Esophagus mucosa (tissue), 1 donor: ENCODE results near the gene SAT1. TPM values are rescaled to one million over a fixed set of nuclear protein-coding genes. Genes with fewer than 3 reads are reported as not detected.

ENCODE experiments used
- ATAC-seq: fragments of 200-7000 bp; cut with Tn5 transposase; one replicate; pipeline ENCODE4 v1.9.1; 2020
- total RNA-seq: library from RNA; stranded (reverse); gene quantifications from one replicate; pipeline ENCODE4 v1.2.4, GENCODE V29; 2023
- donor health status: DM: yes; HTN: yes; CAD: no.

The SAT1 gene
- total RNA-seq, 1 donor from 2014 or later, result 272 TPM

GRCh38 chrX:23779025-23779424 lies 3.9 kb upstream of the SAT1 start:
- ATAC-seq, result no peak

GRCh38 chrX:23782455-23782854 lies 518 bp upstream of the SAT1 start:
- ATAC-seq, result no peak

GRCh38 chrX:23783589-23784469 lies 856 bp downstream of the SAT1 start:
- ATAC-seq, result no peak

- ATAC-seq, result peak; percentile 7
Observed at GRCh38 chrX:23784470-23785331, 1.7 kb downstream of the SAT1 start.

GRCh38 chrX:23785580-23785979 lies 2.6 kb downstream of the SAT1 start:
- no peak for ATAC-seq

GRCh38 chrX:23786268-23786815 lies 3.4 kb downstream of the SAT1 start:
- ATAC-seq, result no peak

- ATAC-seq, result no peak
Observed at GRCh38 chrX:23787745-23788118, 4.8 kb downstream of the SAT1 start.

- ATAC-seq, result no peak
Observed at GRCh38 chrX:23788521-23788920, 5.5 kb downstream of the SAT1 start.

GRCh38 chrX:23788946-23789345 lies 6.0 kb downstream of the SAT1 start:
- ATAC-seq, result no peak

GRCh38 chrX:23789386-23790154 lies 6.6 kb downstream of the SAT1 start:
- ATAC-seq, result no peak

GRCh38 chrX:23790155-23790497 lies 7.2 kb downstream of the SAT1 start:
- no peak for ATAC-seq

GRCh38 chrX:23792861-23793553 lies 10.0 kb downstream of the SAT1 start:
- no peak for ATAC-seq

GRCh38 chrX:23795221-23795620 lies 12.2 kb downstream of the SAT1 start:
- no peak for ATAC-seq

GRCh38 chrX:23797371-23798128 lies 14.6 kb downstream of the SAT1 start:
- peak; percentile 71 for ATAC-seq

- ATAC-seq, result no peak
Observed at GRCh38 chrX:23799469-23800065, 16.6 kb downstream of the SAT1 start.

GRCh38 chrX:23802431-23802830 lies 19.5 kb downstream of the SAT1 start:
- no peak for ATAC-seq

GRCh38 chrX:23803931-23804381 lies 21.0 kb downstream of the SAT1 start:
- ATAC-seq, result peak; percentile 87

GRCh38 chrX:23804578-23804977 lies 21.6 kb downstream of the SAT1 start:
- ATAC-seq, result no peak

- ATAC-seq, result no peak
Observed at GRCh38 chrX:23805389-23805788, 22.4 kb downstream of the SAT1 start.

- no peak for ATAC-seq
Observed at GRCh38 chrX:23810279-23810678, 27.3 kb downstream of the SAT1 start.
